ENCODE measurements around the gene AGPAT1. TPM values are rescaled to one million over a fixed set of nuclear protein-coding genes. Genes with fewer than 3 reads are reported as not detected.
"Not testable (repeated sequence)": the region's sequence is repeated elsewhere in the genome, so short reads cannot be mapped to it uniquely, and the experiment has no call there.

The AGPAT1 gene
- total RNA-seq, 2 experiments from 2014 or later, result 30.4 to 30.5 TPM

GRCh38 chr6:32190911-32191677 lies 15.2 kb upstream of the AGPAT1 start:
- ATAC-seq (no peak), DNase-seq (no peak)
- Mint-ChIP-seq H3K4me3 (peak overlapping the region; percentile 95), H3K36me3 (ENCODE audit: low read depth) (peaks cover 39% of the 10 kb centered on the region), H3K4me1 (peaks cover 60% of the 10 kb centered on the region), H3K9me3 (ENCODE audit: low read depth) (no peaks in the 10 kb centered on the region), H3K27ac (peak overlapping the region; percentile 96), H3K27me3 (no peaks in the 10 kb centered on the region)
- ChIA-PET CTCF (interaction anchor here (0.6 to 0.7 kb wide), 2 partner anchors 65 to 232 kb away, joined by 3 to 4 read pairs; no protein-coding TSS in a partner anchor), POLR2A (interaction anchor here (0.7 to 2.6 kb wide), 3 partner anchors 8 to 63 kb away, joined by 3 to 9 read pairs (median 4); partner anchors contain the start of gene ATF6B)
- intact Hi-C loops (cut with DNase I, micrococcal nuclease), result loop anchor here (1.0 to 10.0 kb wide), 5 partner anchors 13 to 1224 kb away; partner anchors contain the start of genes CUTA (in 1 of the 2), DXO (in 1 of the 2), FKBPL (in 1 of the 2) and PHF1 (in 1 of the 2)

- no peaks in the 10 kb centered on the region for H3K9me3 Mint-ChIP-seq (ENCODE audit: low read depth)
- ChIA-PET POLR2A (interaction anchor here (0.6 to 0.7 kb wide), 2 partner anchors 13 to 536 kb away, joined by 3 read pairs; no protein-coding TSS in a partner anchor), CTCF (interaction anchor here (0.6 to 0.7 kb wide), 4 partner anchors 11 to 1434 kb away, joined by 3 to 4 read pairs (median 3); no protein-coding TSS in a partner anchor)
- H3K4me3 Mint-ChIP-seq, result peak within 1 kb of the TSS; percentile 95
- peak within 1 kb of the TSS; percentile 96 for H3K27ac Mint-ChIP-seq
- peaks cover 46% of the 10 kb centered on the region for H3K36me3 Mint-ChIP-seq (ENCODE audit: low read depth)
- peak; percentile 58 for ATAC-seq
- no peaks in the 10 kb centered on the region for H3K27me3 Mint-ChIP-seq
- H3K4me1 Mint-ChIP-seq, result peaks cover 66% of the 10 kb centered on the region
- peak; percentile 92 for DNase-seq
- intact Hi-C loops (cut with DNase I, micrococcal nuclease), result loop anchor here (1.0 to 10.0 kb wide), 5 partner anchors 12 to 1225 kb away; partner anchors contain the start of genes CUTA (in 1 of the 2), DXO (in 1 of the 2), FKBPL (in 1 of the 2) and PHF1 (in 1 of the 2)
Measured at GRCh38 chr6:32190054-32190851, 14.4 kb upstream of the AGPAT1 start, which contains the start of gene PBX2. TSS of gene PBX2 (minus strand) at chr6:32190202. CDS start at chr6:32189915, 287 bp downstream.

GRCh38 chr6:32189742-32190053 lies 13.8 kb upstream of the AGPAT1 start:
- no peaks in the 10 kb centered on the region for H3K9me3 Mint-ChIP-seq (ENCODE audit: low read depth)
- H3K4me1 Mint-ChIP-seq, result peaks cover 60% of the 10 kb centered on the region
- ATAC-seq, result no peak

GRCh38 chr6:32189069-32189741 lies 13.3 kb upstream of the AGPAT1 start:
- ATAC-seq (no peak), DNase-seq (no peak)
- ChIA-PET POLR2A (interaction anchor here (0.6 to 1.0 kb wide), 2 partner anchors 10 to 595 kb away, joined by 3 read pairs; no protein-coding TSS in a partner anchor), CTCF (interaction anchor here (0.6 kb wide), 2 partner anchors 1083 to 1433 kb away, joined by 3 read pairs; partner anchors contain the start of gene RPS18)
- H3K4me3 Mint-ChIP-seq, result peak overlapping the region; percentile 95
- no peaks in the 10 kb centered on the region for H3K9me3 Mint-ChIP-seq (ENCODE audit: low read depth)
- no peaks in the 10 kb centered on the region for H3K27me3 Mint-ChIP-seq
- H3K4me1 Mint-ChIP-seq, result peaks cover 57% of the 10 kb centered on the region
- intact Hi-C loops (cut with DNase I, micrococcal nuclease), result no loop called here
- H3K36me3 Mint-ChIP-seq (ENCODE audit: low read depth), result peaks cover 46% of the 10 kb centered on the region
- H3K27ac Mint-ChIP-seq, result peak overlapping the region; percentile 91

More at GRCh38 chr6:32189742-32190053, 13.8 kb upstream of the AGPAT1 start:
- H3K4me3 Mint-ChIP-seq, result peak overlapping the region; percentile 95
- POLR2A ChIA-PET, result interaction anchor here (0.6 kb wide), 1 partner anchor 536 kb away, joined by 3 read pairs; no protein-coding TSS in a partner anchor
- no peak for DNase-seq
- peaks cover 46% of the 10 kb centered on the region for H3K36me3 Mint-ChIP-seq (ENCODE audit: low read depth)
- no peaks in the 10 kb centered on the region for H3K27me3 Mint-ChIP-seq
- intact Hi-C loops (cut with DNase I, micrococcal nuclease), result loop anchor here (1.0 to 10.0 kb wide), 5 partner anchors 11 to 1225 kb away; partner anchors contain the start of genes CUTA (in 1 of the 2), DXO (in 1 of the 2), FKBPL (in 1 of the 2) and PHF1 (in 1 of the 2)
- CTCF ChIA-PET, result interaction anchor here (0.6 kb wide), 2 partner anchors 10 to 1433 kb away, joined by 3 read pairs; no protein-coding TSS in a partner anchor
- H3K27ac Mint-ChIP-seq, result peak overlapping the region; percentile 91

GRCh38 chr6:32188381-32189068 lies 12.6 kb upstream of the AGPAT1 start:
- DNase-seq, result no peak
- no peak for ATAC-seq
- peaks cover 50% of the 10 kb centered on the region for H3K4me1 Mint-ChIP-seq
- peak overlapping the region; percentile 95 for H3K4me3 Mint-ChIP-seq
- H3K27ac Mint-ChIP-seq, result peak overlapping the region; percentile 91
- intact Hi-C loops (cut with DNase I, micrococcal nuclease), result no loop called here
- H3K9me3 Mint-ChIP-seq (ENCODE audit: low read depth), result no peaks in the 10 kb centered on the region
- H3K27me3 Mint-ChIP-seq, result no peaks in the 10 kb centered on the region
- ChIA-PET CTCF (interaction anchor here (0.6 kb wide), 1 partner anchor 1084 kb away, joined by 3 read pairs; the partner anchor contains the start of gene RPS18), POLR2A (interaction anchor here (1.0 kb wide), 1 partner anchor 9 kb away, joined by 3 read pairs; no protein-coding TSS in a partner anchor)
- peaks cover 51% of the 10 kb centered on the region for H3K36me3 Mint-ChIP-seq (ENCODE audit: low read depth)

- H3K36me3 Mint-ChIP-seq (ENCODE audit: low read depth), result peaks cover 56% of the 10 kb centered on the region
- peaks cover 49% of the 10 kb centered on the region for H3K4me1 Mint-ChIP-seq
Measured at GRCh38 chr6:32187725-32188380, 12.0 kb upstream of the AGPAT1 start.

GRCh38 chr6:32187009-32187709 lies 11.3 kb upstream of the AGPAT1 start:
- intact Hi-C loops (cut with DNase I, micrococcal nuclease), result no loop called here
- peak overlapping the region; percentile 87 for H3K27ac Mint-ChIP-seq
- ATAC-seq (no peak), DNase-seq (no peak)
- no peaks in the 10 kb centered on the region for H3K9me3 Mint-ChIP-seq (ENCODE audit: low read depth)
- no peaks in the 10 kb centered on the region for H3K27me3 Mint-ChIP-seq
- H3K36me3 Mint-ChIP-seq (ENCODE audit: low read depth), result peaks cover 60% of the 10 kb centered on the region
- ChIA-PET CTCF (no interaction called here), POLR2A (no interaction called here)
- peaks cover 54% of the 10 kb centered on the region for H3K4me1 Mint-ChIP-seq
- peak overlapping the region; percentile 95 for H3K4me3 Mint-ChIP-seq

More at GRCh38 chr6:32187725-32188380, 12.0 kb upstream of the AGPAT1 start:
- H3K9me3 Mint-ChIP-seq (ENCODE audit: low read depth); intact Hi-C loops (cut with DNase I, micrococcal nuclease); POLR2A ChIA-PET; H3K27me3 Mint-ChIP-seq; DNase-seq; ATAC-seq; CTCF ChIA-PET: not testable (repeated sequence)
- Mint-ChIP-seq H3K27ac (peak overlapping the region; percentile 91), H3K4me3 (peak overlapping the region; percentile 95)

- peaks cover 57% of the 10 kb centered on the region for H3K4me1 Mint-ChIP-seq
- CTCF ChIA-PET; DNase-seq; intact Hi-C loops (cut with DNase I, micrococcal nuclease); H3K27me3 Mint-ChIP-seq; ATAC-seq; H3K9me3 Mint-ChIP-seq (ENCODE audit: low read depth): not testable (repeated sequence)
- H3K4me3 Mint-ChIP-seq, result peak overlapping the region; percentile 39
- H3K27ac Mint-ChIP-seq, result peak overlapping the region; percentile 87
- POLR2A ChIA-PET, result interaction anchor here (0.6 to 0.7 kb wide), 2 partner anchors 10 to 374 kb away, joined by 5 to 6 read pairs; no protein-coding TSS in a partner anchor
- peaks cover 57% of the 10 kb centered on the region for H3K36me3 Mint-ChIP-seq (ENCODE audit: low read depth)
Measured at GRCh38 chr6:32186151-32186840, 10.4 kb upstream of the AGPAT1 start.

- peaks cover 57% of the 10 kb centered on the region for H3K36me3 Mint-ChIP-seq (ENCODE audit: low read depth)
- H3K4me3 Mint-ChIP-seq, result peak overlapping the region; percentile 39
- H3K4me1 Mint-ChIP-seq, result peaks cover 60% of the 10 kb centered on the region
- intact Hi-C loops (cut with DNase I, micrococcal nuclease); H3K9me3 Mint-ChIP-seq (ENCODE audit: low read depth); H3K27me3 Mint-ChIP-seq; CTCF ChIA-PET: not testable (repeated sequence)
- ATAC-seq (peak; percentile 69), DNase-seq (peak; percentile 80)
- POLR2A ChIA-PET, result interaction anchor here (0.6 to 0.7 kb wide), 3 partner anchors 9 to 640 kb away, joined by 3 to 6 read pairs (median 5); no protein-coding TSS in a partner anchor
- peak overlapping the region; percentile 87 for H3K27ac Mint-ChIP-seq
Measured at GRCh38 chr6:32185681-32186131, 9.8 kb upstream of the AGPAT1 start.
